HEK293 (cell line): ENCODE measurements around the gene KANSL1L.

Experiments
- CTCF ChIA-PET: fragments of 350-600 bp; formaldehyde crosslinking; extraction: SDS; loops from one replicate; lab custom pipeline; 2021; ENCODE audit warnings: antibody characterized with exemption; lab: Yijun Ruan, JAX
- POLR2A ChIA-PET: fragments of 300-600 bp; formaldehyde crosslinking; extraction: SDS; loops from one replicate; lab custom pipeline; 2020; ENCODE audit warnings: antibody characterized with exemption, inconsistent platforms; lab: Yijun Ruan, JAX
- H3K27ac ChIP-seq: fragments of 200-500 bp; sonication (Bioruptor generic); 2 replicates; pipeline ENCODE4 v1.5.1; 2014; ENCODE audit warnings: low read depth, low read length, control low read depth, inconsistent platforms; ENCODE audit errors: extremely low read depth
- H3K36me3 ChIP-seq, 2 experiments: fragments of 200-500 bp in 1 of 2; sonication (Bioruptor generic) in 1 of 2; 1 replicate in 1 of 2; 2 replicates in 1 of 2; pipeline ENCODE4 v1.5.1; 2014 to 2017; ENCODE audit warnings: inconsistent platforms in 2 of 2, low read length in 2 of 2; ENCODE audit not compliant: control insufficient read depth in 2 of 2, insufficient read depth in 1 of 2
- H3K4me1 ChIP-seq: fragments of 200-500 bp; sonication (Bioruptor generic); 2 replicates; pipeline ENCODE4 v1.5.1; 2014; ENCODE audit warnings: mild to moderate bottlenecking, low read length, inconsistent platforms; ENCODE audit not compliant: control insufficient read depth, insufficient read depth
- H3K4me3 ChIP-seq: 2 replicates; pipeline ENCODE4 v1.5.1; 2011; ENCODE audit warnings: low read depth, mild to moderate bottlenecking, control low read depth, low read length, moderate library complexity
- H3K9me3 ChIP-seq: fragments of 200-500 bp; sonication (Bioruptor generic); 2 replicates; pipeline ENCODE4 v1.5.1; 2014; ENCODE audit warnings: low read depth, low read length, inconsistent platforms; ENCODE audit not compliant: control insufficient read depth, insufficient read depth
- BCL11B ChIP-seq: fragments of 450-650 bp; formaldehyde crosslinking; IDR thresholded peaks from 2 replicates; pipeline ENCODE4 v1.5.1; 2016; ENCODE audit warnings: low read depth, missing biosample characterization, missing genetic modification characterization
- KLF7 ChIP-seq: fragments of 450-650 bp; formaldehyde crosslinking; IDR thresholded peaks from 2 replicates; pipeline ENCODE4 v1.5.1; 2016; ENCODE audit warnings: missing biosample characterization, missing genetic modification characterization, borderline replicate concordance
- ZBTB8A ChIP-seq: fragments of 450-650 bp; formaldehyde crosslinking; IDR thresholded peaks from 2 replicates; pipeline ENCODE4 v1.5.1; 2016; ENCODE audit warnings: missing biosample characterization, missing genetic modification characterization
- ZNF121 ChIP-seq: fragments of 450-650 bp; formaldehyde crosslinking; IDR thresholded peaks from 2 replicates; pipeline ENCODE4 v1.5.1; 2016; ENCODE audit warnings: missing biosample characterization, missing genetic modification characterization
- ZNF132 ChIP-seq: fragments of 450-650 bp; formaldehyde crosslinking; IDR thresholded peaks from 2 replicates; pipeline ENCODE4 v1.5.1; 2017; ENCODE audit warnings: missing biosample characterization, missing genetic modification characterization, borderline replicate concordance
- ZNF16 ChIP-seq: fragments of 450-650 bp; formaldehyde crosslinking; IDR thresholded peaks from 2 replicates; pipeline ENCODE4 v1.5.1; 2016; ENCODE audit warnings: low read depth, missing biosample characterization, missing genetic modification characterization
- ZNF2 ChIP-seq: fragments of 450-650 bp; formaldehyde crosslinking; IDR thresholded peaks from 2 replicates; pipeline ENCODE4 v1.5.1; 2016; ENCODE audit warnings: missing biosample characterization, missing genetic modification characterization
- ZNF202 ChIP-seq: fragments of 450-650 bp; formaldehyde crosslinking; IDR thresholded peaks from 2 replicates; pipeline ENCODE4 v1.5.1; 2016; ENCODE audit warnings: missing biosample characterization, missing genetic modification characterization, borderline replicate concordance
- ZNF274 ChIP-seq, 2 experiments: fragments of 200-500 bp in 1 of 2; fragments of 450-650 bp in 1 of 2; sonication (Bioruptor generic) in 1 of 2; formaldehyde crosslinking in 1 of 2; IDR thresholded peaks; 2 replicates each; pipeline versions ENCODE4 v1.5.1 to v1.6.1; 2014 to 2016; ENCODE audit warnings: borderline replicate concordance in 1 of 2, inconsistent platforms in 1 of 2, low read length in 1 of 2, missing biosample characterization in 1 of 2, missing genetic modification characterization in 1 of 2
- ZNF324 ChIP-seq: fragments of 450-650 bp; formaldehyde crosslinking; IDR thresholded peaks from 2 replicates; pipeline ENCODE4 v1.5.1; 2016; ENCODE audit warnings: missing biosample characterization, missing genetic modification characterization
- ZNF366 ChIP-seq: fragments of 450-650 bp; formaldehyde crosslinking; conservative IDR thresholded peaks from 2 replicates; pipeline ENCODE4 v1.5.1; 2016; ENCODE audit warnings: missing biosample characterization, missing genetic modification characterization
- ZNF37A ChIP-seq: fragments of 450-650 bp; IDR thresholded peaks from 2 replicates; pipeline ENCODE4 v1.5.1; 2018; ENCODE audit warnings: missing biosample characterization, missing genetic modification characterization
- ZNF510 ChIP-seq: fragments of 450-650 bp; formaldehyde crosslinking; IDR thresholded peaks from 2 replicates; pipeline ENCODE4 v1.5.1; 2018; ENCODE audit warnings: mild to moderate bottlenecking, missing genetic modification characterization, missing biosample characterization; ENCODE audit not compliant: insufficient replicate concordance
- ZNF529 ChIP-seq: fragments of 450-650 bp; formaldehyde crosslinking; IDR thresholded peaks from 2 replicates; pipeline ENCODE4 v1.5.1; 2017; ENCODE audit warnings: missing genetic modification characterization, missing biosample characterization; ENCODE audit not compliant: insufficient replicate concordance
- ZNF629 ChIP-seq: fragments of 450-650 bp; formaldehyde crosslinking; IDR thresholded peaks from 2 replicates; pipeline ENCODE4 v1.5.1; 2017; ENCODE audit warnings: missing biosample characterization, missing genetic modification characterization
- ZNF654 ChIP-seq: fragments of 450-650 bp; formaldehyde crosslinking; IDR thresholded peaks from 2 replicates; pipeline ENCODE4 v1.5.1; 2016; ENCODE audit warnings: low read depth, missing biosample characterization, missing genetic modification characterization
- ZNF660 ChIP-seq: fragments of 450-650 bp; IDR thresholded peaks from 2 replicates; pipeline ENCODE4 v1.5.1; 2018; ENCODE audit warnings: missing biosample characterization, mild to moderate bottlenecking, missing genetic modification characterization
- ZNF776 ChIP-seq: fragments of 450-650 bp; formaldehyde crosslinking; IDR thresholded peaks from 2 replicates; pipeline ENCODE4 v1.5.0; 2017; ENCODE audit warnings: missing biosample characterization, missing genetic modification characterization, borderline replicate concordance
- ZSCAN30 ChIP-seq: fragments of 450-650 bp; IDR thresholded peaks from 2 replicates; pipeline ENCODE4 v1.5.1; 2018; ENCODE audit warnings: missing biosample characterization, mild to moderate bottlenecking, missing genetic modification characterization, moderate library complexity
- TF ChIP-seq, protein P1 (sequence below): fragments of 450-650 bp; formaldehyde crosslinking; optimal IDR thresholded peaks from 2 replicates; pipeline ENCODE3; 2016; ENCODE audit warnings: missing biosample characterization, mild to moderate bottlenecking, missing genetic modification characterization
- TF ChIP-seq, protein P2 (sequence below): fragments of 450-650 bp; formaldehyde crosslinking; IDR thresholded peaks from 2 replicates; pipeline ENCODE4 v1.5.1; 2017; ENCODE audit warnings: missing biosample characterization, missing genetic modification characterization
- TF ChIP-seq, protein P3 (sequence below): fragments of 450-650 bp; formaldehyde crosslinking; IDR thresholded peaks from 2 replicates; pipeline ENCODE4 v1.5.1; 2016; ENCODE audit warnings: missing biosample characterization, missing genetic modification characterization
- TF ChIP-seq, protein P4 (sequence below): fragments of 450-650 bp; formaldehyde crosslinking; IDR thresholded peaks from 2 replicates; pipeline ENCODE4 v1.5.1; 2016; ENCODE audit warnings: missing biosample characterization, missing genetic modification characterization
- TF ChIP-seq, protein P5 (sequence below): fragments of 450-650 bp; formaldehyde crosslinking; IDR thresholded peaks from 2 replicates; pipeline ENCODE4 v1.5.1; 2017; ENCODE audit warnings: missing biosample characterization, missing genetic modification characterization
- TF ChIP-seq, protein P6 (sequence below): fragments of 450-650 bp; formaldehyde crosslinking; IDR thresholded peaks from 2 replicates; pipeline ENCODE4 v1.5.1; 2016; ENCODE audit warnings: missing biosample characterization, missing genetic modification characterization, borderline replicate concordance

Gene KANSL1L

DNA sequence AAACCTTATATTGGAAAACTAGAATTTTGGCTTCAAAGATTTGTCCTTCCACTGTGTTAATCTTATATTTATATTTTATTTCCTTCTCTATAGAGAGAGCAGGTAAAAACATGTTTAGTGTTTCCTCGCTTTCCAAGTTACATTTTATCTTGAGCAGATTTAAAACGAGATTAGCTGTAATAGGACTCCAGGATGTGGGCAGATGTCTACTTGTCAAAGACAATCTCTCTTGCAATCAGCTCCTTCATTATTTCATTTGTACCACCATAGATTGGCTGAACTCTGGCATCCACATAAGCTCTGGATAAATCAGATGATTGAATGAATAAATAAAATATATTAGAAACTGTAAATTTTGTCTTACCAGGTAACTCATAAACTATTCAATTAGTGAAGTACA lies 17.5 kb upstream of the KANSL1L start:
- CTCF ChIA-PET, result interaction anchor here (1.3 to 2.2 kb wide), 2 partner anchors 10 to 211 kb away, joined by 5 to 7 read pairs; no protein-coding TSS in a partner anchor
- Histone ChIP-seq H3K9me3 (no peaks in the 10 kb centered on the region), H3K4me3 (no peak overlapping the region), H3K4me1 (peaks cover 6% of the 10 kb centered on the region), H3K36me3 (no peaks in the 10 kb centered on the region), H3K27ac (no peak overlapping the region)
- TF ChIP-seq, protein P1, sequence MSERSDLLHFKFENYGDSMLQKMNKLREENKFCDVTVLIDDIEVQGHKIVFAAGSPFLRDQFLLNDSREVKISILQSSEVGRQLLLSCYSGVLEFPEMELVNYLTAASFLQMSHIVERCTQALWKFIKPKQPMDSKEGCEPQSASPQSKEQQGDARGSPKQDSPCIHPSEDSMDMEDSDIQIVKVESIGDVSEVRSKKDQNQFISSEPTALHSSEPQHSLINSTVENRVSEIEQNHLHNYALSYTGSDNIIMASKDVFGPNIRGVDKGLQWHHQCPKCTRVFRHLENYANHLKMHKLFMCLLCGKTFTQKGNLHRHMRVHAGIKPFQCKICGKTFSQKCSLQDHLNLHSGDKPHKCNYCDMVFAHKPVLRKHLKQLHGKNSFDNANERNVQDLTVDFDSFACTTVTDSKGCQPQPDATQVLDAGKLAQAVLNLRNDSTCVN (tag by site-specific recombination), result no peak
- TF ChIP-seq, protein P2, sequence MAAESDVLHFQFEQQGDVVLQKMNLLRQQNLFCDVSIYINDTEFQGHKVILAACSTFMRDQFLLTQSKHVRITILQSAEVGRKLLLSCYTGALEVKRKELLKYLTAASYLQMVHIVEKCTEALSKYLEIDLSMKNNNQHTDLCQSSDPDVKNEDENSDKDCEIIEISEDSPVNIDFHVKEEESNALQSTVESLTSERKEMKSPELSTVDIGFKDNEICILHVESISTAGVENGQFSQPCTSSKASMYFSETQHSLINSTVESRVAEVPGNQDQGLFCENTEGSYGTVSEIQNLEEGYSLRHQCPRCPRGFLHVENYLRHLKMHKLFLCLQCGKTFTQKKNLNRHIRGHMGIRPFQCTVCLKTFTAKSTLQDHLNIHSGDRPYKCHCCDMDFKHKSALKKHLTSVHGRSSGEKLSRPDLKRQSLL (tag by site-specific recombination), result no peak
- no peak for TF ChIP-seq ZNF202 (tag by site-specific recombination)
- TF ChIP-seq ZNF2 (tag by site-specific recombination), result no peak
- TF ChIP-seq ZNF274 (IDR thresholded peaks at IDR 0.05; ENCODE audit: low read length), result no peak
- no peak for TF ChIP-seq ZNF274 (tag by site-specific recombination; IDR thresholded peaks at IDR 0.05; ENCODE audit: borderline replicate concordance)
- no peak for TF ChIP-seq ZNF121 (tag by site-specific recombination)
- TF ChIP-seq ZSCAN30 (tag by site-specific recombination), result no peak
- no peak for TF ChIP-seq ZNF510 (tag by site-specific recombination)
- TF ChIP-seq ZNF37A (tag by site-specific recombination), result no peak
- TF ChIP-seq ZNF660 (tag by site-specific recombination), result no peak
- POLR2A ChIA-PET, result no interaction called here

DNA sequence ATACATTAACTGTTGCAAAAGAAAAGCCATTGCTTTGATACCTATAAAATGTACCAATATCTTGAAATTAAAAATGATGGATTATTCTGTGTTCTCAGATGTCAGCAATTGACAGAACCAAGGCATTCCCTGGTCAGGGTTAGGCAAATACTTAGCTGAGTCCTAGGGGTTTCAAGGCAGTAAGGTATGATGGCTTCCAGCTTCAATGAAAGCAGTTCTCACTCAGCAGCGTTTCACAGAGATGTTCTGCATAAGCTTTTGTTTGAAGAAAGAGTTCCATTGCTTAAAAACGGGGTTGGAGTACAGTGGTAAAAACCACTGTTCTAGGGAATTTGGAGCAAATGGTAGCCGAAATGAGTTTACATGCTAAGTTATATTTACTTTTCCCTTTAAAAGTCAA lies 17.0 kb upstream of the KANSL1L start:
- Histone ChIP-seq H3K4me3 (no peak overlapping the region), H3K9me3 (no peaks in the 10 kb centered on the region), H3K4me1 (peaks cover 6% of the 10 kb centered on the region), H3K27ac (no peak overlapping the region), H3K36me3 (no peaks in the 10 kb centered on the region)
- ChIA-PET POLR2A (no interaction called here), CTCF (interaction anchor here (1.3 to 2.2 kb wide), 2 partner anchors 10 to 210 kb away, joined by 5 to 7 read pairs; no protein-coding TSS in a partner anchor)
- TF ChIP-seq ZNF366, result no peak
- TF ChIP-seq ZNF132 (tag by site-specific recombination), result no peak
- TF ChIP-seq, protein P3, sequence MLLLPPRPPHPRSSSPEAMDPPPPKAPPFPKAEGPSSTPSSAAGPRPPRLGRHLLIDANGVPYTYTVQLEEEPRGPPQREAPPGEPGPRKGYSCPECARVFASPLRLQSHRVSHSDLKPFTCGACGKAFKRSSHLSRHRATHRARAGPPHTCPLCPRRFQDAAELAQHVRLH (tag by site-specific recombination), result no peak
- no peak for TF ChIP-seq ZNF16 (tag by site-specific recombination)
- no peak for TF ChIP-seq ZNF629
- TF ChIP-seq, protein P4, sequence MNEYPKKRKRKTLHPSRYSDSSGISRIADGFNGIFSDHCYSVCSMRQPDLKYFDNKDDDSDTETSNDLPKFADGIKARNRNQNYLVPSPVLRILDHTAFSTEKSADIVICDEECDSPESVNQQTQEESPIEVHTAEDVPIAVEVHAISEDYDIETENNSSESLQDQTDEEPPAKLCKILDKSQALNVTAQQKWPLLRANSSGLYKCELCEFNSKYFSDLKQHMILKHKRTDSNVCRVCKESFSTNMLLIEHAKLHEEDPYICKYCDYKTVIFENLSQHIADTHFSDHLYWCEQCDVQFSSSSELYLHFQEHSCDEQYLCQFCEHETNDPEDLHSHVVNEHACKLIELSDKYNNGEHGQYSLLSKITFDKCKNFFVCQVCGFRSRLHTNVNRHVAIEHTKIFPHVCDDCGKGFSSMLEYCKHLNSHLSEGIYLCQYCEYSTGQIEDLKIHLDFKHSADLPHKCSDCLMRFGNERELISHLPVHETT, result no peak
- TF ChIP-seq ZNF654, result no peak
- no peak for TF ChIP-seq KLF7 (tag by site-specific recombination)
- TF ChIP-seq BCL11B (tag by site-specific recombination), result no peak
- TF ChIP-seq ZNF121 (tag by site-specific recombination), result no peak
- TF ChIP-seq, protein P5, sequence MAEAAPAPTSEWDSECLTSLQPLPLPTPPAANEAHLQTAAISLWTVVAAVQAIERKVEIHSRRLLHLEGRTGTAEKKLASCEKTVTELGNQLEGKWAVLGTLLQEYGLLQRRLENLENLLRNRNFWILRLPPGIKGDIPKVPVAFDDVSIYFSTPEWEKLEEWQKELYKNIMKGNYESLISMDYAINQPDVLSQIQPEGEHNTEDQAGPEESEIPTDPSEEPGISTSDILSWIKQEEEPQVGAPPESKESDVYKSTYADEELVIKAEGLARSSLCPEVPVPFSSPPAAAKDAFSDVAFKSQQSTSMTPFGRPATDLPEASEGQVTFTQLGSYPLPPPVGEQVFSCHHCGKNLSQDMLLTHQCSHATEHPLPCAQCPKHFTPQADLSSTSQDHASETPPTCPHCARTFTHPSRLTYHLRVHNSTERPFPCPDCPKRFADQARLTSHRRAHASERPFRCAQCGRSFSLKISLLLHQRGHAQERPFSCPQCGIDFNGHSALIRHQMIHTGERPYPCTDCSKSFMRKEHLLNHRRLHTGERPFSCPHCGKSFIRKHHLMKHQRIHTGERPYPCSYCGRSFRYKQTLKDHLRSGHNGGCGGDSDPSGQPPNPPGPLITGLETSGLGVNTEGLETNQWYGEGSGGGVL (tag by site-specific recombination), result no peak
- TF ChIP-seq ZNF529 (tag by site-specific recombination), result no peak
- TF ChIP-seq, protein P6, sequence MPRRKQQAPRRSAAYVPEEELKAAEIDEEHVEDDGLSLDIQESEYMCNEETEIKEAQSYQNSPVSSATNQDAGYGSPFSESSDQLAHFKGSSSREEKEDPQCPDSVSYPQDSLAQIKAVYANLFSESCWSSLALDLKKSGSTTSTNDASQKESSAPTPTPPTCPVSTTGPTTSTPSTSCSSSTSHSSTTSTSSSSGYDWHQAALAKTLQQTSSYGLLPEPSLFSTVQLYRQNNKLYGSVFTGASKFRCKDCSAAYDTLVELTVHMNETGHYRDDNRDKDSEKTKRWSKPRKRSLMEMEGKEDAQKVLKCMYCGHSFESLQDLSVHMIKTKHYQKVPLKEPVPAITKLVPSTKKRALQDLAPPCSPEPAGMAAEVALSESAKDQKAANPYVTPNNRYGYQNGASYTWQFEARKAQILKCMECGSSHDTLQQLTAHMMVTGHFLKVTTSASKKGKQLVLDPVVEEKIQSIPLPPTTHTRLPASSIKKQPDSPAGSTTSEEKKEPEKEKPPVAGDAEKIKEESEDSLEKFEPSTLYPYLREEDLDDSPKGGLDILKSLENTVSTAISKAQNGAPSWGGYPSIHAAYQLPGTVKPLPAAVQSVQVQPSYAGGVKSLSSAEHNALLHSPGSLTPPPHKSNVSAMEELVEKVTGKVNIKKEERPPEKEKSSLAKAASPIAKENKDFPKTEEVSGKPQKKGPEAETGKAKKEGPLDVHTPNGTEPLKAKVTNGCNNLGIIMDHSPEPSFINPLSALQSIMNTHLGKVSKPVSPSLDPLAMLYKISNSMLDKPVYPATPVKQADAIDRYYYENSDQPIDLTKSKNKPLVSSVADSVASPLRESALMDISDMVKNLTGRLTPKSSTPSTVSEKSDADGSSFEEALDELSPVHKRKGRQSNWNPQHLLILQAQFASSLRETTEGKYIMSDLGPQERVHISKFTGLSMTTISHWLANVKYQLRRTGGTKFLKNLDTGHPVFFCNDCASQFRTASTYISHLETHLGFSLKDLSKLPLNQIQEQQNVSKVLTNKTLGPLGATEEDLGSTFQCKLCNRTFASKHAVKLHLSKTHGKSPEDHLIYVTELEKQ (tag by site-specific recombination), result no peak
- TF ChIP-seq ZNF324 (tag by site-specific recombination), result no peak
- no peak for TF ChIP-seq ZNF776
- no peak for TF ChIP-seq ZBTB8A (tag by site-specific recombination)
